Mucosa of gallbladder (tissue), 1 donor: ENCODE measurements around the gene NDUFA3. TPM values are rescaled to one million over a fixed set of nuclear protein-coding genes. Genes with fewer than 3 reads are reported as not detected.

Source experiments
- DNase-seq: peaks from one replicate; pipeline ENCODE4 v3.0.0-alpha.2; 2020; ENCODE audit warnings: low spot score
- total RNA-seq: library from RNA; stranded (reverse); gene quantifications from one replicate; pipeline ENCODE4 v1.2.1, GENCODE V29; 2021
- donor health status: DM: no; HTN: no; CAD: no.

Gene NDUFA3
- total RNA-seq, 1 donor from 2014 or later, result 177 TPM

DNA sequence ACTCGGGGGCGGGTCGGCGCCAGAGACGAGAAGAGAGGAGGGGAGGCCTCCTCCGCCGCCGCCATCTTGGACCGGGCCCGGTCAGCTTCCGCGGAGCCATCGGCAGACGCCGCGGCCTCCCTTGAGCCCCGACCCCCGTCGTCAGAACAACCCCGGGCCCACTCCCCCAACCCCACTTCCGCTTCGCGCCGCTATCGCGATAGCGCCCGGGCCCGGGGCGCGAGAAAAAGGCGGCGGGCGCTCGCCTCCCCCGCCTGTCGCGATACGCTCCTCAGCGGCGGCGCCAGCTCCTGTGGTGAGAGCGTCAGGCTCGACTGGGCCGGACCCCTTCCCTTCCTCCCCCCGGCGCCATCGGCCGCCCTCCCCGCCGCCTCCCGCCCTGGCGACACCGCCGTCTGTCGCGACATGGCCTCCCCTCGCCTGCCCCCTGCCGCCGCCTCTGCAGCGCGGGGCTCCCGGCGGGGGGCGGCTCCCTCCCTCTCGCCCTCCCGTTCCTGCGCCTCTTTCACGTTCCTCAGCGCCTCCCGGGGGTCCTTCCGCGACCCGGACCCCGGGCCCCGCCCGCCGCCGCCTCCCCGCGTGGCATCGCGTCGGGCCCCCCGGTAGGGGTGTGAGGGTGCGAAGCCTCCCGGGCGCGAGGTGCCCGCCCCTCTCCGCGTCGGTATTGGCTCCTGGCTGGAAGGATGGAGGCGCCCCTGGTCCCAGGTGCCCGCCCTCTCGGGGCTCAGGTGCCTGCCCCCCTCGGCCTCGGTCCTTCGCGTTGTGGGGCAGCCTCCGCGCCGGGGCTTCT, 35.2 kb downstream of the NDUFA3 start, which contains the start of gene CNOT3:
Gene CNOT3, plus strand, starts transcription at position 64 of the 790 bp plus-strand sequence. CDS start 5,217 bp downstream, outside the sequence.
- no peak for DNase-seq

DNA sequence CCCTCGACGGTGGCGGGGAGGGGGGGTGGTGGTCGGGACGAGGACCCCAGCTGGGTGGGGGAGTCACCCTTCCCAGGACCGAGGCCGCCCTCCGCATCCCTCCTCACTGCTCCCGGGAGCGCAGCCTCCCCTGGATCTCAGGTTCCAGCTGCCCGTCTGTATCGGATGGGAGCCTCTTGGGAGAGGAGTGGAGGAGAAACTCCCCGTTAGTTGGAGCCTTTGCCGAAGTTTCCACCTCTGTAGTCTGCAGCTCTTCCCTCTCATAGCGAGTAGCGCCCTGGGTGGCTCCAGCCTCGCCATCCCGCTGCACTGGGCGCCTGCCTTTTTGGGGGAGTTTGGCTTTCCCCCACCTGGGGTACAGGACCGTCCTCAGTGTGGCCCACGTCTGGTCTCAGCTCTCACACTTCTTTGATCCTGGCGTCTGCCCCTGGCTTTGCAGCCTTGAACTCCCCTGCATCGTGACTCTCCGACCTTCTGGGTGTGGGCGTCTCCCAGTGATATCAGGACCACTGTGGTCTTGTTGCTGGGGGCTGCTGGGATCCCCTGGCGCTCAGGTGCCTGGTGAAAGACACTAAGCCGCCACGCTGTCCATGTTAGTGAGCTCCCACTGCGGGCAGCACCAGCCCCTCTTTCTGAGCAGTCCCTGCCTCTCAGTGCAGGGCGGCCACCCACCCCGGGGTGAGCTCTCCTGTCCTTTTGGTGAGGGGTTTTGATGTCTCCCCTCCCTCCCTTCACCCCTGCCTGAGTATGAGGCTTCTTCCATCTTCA, 36.0 kb downstream of the NDUFA3 start:
- no peak for DNase-seq

DNA sequence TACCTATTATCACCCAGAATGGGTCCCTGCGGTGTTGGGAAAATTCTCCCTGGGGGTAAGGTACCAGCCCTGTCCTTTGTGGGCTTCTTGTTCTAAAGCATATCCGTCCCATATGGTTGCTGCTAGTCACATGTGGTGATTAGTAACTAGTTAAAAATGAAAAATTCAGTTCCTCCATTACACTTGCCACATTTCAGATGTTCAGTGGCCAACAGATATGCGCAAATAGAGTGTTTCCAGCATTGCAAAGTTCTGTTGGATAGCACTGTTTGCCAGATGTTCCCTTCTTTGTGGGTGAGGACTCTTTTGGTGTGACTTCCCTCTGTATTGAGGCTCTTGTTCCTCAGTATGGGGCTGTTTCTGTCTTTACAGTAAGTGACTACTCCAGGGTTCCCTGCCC, 38.7 kb downstream of the NDUFA3 start:
- no peak for DNase-seq

DNA sequence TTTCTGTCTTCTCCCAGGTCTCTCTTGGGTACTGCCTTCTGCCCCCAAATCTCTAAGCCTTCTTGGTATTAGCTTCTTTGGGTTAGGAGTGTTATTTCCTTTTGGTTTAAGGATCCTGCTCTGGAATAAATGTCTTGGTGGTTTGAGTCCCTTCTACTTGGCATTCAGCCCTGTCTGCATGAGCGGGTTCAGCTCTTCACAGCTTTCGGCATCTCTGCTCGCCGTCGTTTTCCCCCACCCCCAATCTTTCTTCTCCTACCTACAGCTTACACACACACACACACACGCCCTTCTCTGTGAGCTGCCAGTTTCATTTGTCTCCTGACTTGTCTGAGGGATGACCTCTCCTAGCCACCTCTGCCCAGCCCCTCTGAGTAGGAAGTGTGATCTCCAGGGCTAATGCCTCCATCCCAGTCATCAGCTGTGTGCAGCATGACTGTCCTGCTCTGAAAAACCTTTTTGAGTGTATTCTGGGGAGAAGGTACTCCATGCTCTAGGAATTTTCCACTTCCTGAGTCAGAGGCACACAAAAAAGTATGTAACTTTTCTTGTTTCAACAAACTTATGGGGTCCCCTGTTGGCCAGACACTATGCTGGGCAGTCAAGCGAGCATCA, 39.6 kb downstream of the NDUFA3 start:
- DNase-seq, result no peak

DNA sequence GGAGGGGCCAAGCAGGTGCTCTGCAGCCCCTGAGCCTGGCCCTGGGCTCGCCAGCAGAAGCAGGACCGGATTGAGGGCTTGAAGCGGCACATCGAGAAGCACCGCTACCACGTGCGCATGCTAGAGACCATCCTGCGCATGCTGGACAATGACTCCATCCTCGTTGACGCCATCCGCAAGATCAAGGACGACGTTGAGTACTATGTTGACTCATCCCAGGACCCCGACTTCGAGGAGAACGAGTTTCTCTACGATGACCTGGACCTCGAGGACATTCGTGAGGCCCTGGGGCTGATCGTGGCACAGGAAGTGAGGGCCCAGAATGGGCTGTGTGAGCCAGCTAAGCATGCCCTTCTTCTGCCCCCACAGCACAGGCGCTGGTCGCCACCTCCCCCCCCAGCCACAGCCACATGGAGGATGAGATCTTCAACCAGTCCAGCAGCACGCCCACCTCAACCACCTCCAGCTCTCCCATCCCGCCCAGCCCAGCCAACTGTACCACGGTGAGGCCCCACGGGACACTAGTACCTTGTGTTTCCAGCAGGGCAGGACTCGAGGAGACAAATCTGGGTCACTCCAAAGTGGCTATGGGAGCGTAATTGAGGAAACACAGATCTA, 43.0 kb downstream of the NDUFA3 start:
- DNase-seq, result no peak

- DNase-seq, result no peak
Measured at GRCh38 chr19:54147676-54148075, 45.0 kb downstream of the NDUFA3 start.

DNA sequence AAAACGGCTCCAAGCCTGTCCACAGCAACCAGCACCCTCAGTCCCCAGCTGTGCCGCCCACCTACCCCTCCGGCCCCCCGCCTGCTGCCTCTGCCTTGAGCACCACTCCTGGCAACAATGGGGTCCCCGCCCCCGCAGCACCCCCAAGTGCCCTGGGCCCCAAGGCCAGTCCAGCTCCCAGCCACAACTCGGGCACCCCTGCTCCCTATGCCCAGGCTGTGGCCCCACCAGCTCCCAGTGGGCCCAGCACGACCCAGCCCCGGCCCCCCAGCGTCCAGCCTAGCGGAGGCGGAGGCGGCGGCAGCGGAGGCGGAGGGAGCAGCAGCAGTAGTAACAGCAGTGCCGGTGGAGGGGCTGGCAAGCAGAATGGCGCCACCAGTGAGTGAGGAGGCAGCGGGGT, 45.5 kb downstream of the NDUFA3 start:
- DNase-seq, result no peak

GRCh38 chr19:54149021-54149812, 46.6 kb downstream of the NDUFA3 start:
- DNase-seq, result no peak

- no peak for DNase-seq
Measured at GRCh38 chr19:54151362-54152035, 48.8 kb downstream of the NDUFA3 start.

GRCh38 chr19:54152267-54152666, 49.6 kb downstream of the NDUFA3 start:
- DNase-seq, result no peak

GRCh38 chr19:54152878-54153524, 50.3 kb downstream of the NDUFA3 start:
- no peak for DNase-seq

GRCh38 chr19:54153731-54154326, 51.2 kb downstream of the NDUFA3 start:
- DNase-seq, result no peak

DNA sequence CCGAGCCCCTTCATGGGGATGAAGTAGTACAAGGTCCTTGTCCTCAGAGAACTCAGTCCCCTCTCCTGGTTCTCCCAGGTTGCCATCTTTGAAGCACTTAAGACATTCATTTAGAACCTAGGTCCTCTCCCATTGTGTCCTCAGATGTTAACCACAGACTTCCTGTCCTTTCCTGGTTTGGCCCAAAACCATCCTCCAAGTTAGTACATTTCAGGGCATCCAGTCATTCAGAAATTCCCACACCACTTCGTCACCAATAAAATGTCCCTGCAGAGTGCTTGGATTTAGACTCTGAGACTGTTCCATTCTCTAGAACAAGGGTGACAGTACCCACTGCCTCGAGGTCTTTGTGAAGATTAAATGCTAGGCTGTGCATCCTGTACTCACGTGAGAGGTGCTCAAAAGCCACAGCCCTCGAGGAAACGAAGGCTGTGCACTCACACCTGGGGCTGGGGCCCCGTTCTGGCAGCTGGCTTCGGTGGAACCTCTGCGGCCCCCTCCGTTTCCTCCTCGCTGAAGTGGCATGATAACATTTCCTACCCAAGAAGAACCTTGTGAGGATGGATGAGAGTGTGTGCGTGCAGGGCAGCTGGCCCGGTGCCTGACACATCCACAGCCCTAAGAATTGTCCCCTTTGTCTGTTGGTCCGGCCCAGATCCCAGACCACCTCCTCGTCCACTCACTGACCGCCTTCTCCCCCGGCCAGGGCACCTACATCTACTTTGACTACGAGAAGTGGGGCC, 52.1 kb downstream of the NDUFA3 start:
- no peak for DNase-seq

GRCh38 chr19:54155694-54156093, 53.0 kb downstream of the NDUFA3 start:
- DNase-seq, result no peak

- DNase-seq, result no peak
Measured at GRCh38 chr19:54156490-54156889, 53.8 kb downstream of the NDUFA3 start.

DNA sequence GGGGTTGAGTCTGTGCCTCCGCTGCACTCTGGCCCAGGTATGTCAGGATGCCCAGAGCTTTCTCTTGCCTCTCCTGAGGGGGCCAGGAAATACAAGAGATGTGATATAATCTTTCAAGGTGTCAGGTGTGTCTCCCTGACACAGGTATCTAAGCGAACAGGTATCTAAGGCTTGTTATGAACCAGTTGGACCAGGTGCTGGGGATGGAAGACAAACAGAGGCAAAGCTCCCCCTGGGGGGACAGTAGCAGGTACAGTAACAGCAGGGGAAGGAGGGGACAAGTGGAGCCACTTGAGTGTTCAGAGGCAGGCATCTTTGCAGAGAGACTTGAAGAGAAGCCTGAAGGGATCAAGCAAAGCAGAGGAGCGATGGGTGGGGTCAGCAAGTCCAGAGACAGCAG, 54.3 kb downstream of the NDUFA3 start:
- DNase-seq, result no peak
